HFFc6 (cell line): ENCODE measurements around the gene ST6GALNAC6. TPM values are rescaled to one million over a fixed set of nuclear protein-coding genes. Genes with fewer than 3 reads are reported as not detected.

ENCODE experiments used
- DNase-seq: peaks from one replicate; pipeline ENCODE4 v3.0.0-alpha.2; 2018
- H3K27ac Mint-ChIP-seq: 2 replicates; pipeline ENCODE4 v1.8.0; 2020; ENCODE audit warnings: mild to moderate bottlenecking, mixed read lengths
- H3K27me3 Mint-ChIP-seq: 2 replicates; pipeline ENCODE4 v1.8.0; 2021; ENCODE audit warnings: mild to moderate bottlenecking, moderate library complexity, mixed read lengths; ENCODE audit not compliant: insufficient read depth
- H3K36me3 Mint-ChIP-seq: 2 replicates; pipeline ENCODE4 v1.8.0; 2021; ENCODE audit warnings: low read depth, mixed read lengths
- H3K4me1 Mint-ChIP-seq: 2 replicates; pipeline ENCODE4 v1.8.0; 2020; ENCODE audit warnings: low read depth, mixed read lengths
- H3K4me3 Mint-ChIP-seq: 2 replicates; pipeline ENCODE4 v1.8.0; 2020; ENCODE audit warnings: mild to moderate bottlenecking, moderate library complexity, mixed read lengths
- H3K9me3 Mint-ChIP-seq: 2 replicates; pipeline ENCODE4 v1.8.0; 2020; ENCODE audit warnings: mild to moderate bottlenecking, mixed read lengths
- total RNA-seq, 6 experiments: library from RNA; stranded (reverse); fragmentation: NEBNext Ultra II Directional; extraction: Animal tissue kit (Norgen Biotek cat#: 25700); gene quantifications; 2 replicates in 1 of 6; 3 replicates in 5 of 6; pipeline ENCODE4 v1.2.3, GENCODE V29; 2021
- TF ChIP-seq, protein P1 (sequence below): fragments of 200-600 bp; sonication (generic); IDR thresholded peaks from 2 replicates; pipeline ENCODE4 v1.5.0; 2021; ENCODE audit warnings: antibody characterized with exemption, mild to moderate bottlenecking

ST6GALNAC6 gene
- total RNA-seq, 6 experiments from 2014 or later: 29.3 to 40.6 (median 34.2) TPM

DNA sequence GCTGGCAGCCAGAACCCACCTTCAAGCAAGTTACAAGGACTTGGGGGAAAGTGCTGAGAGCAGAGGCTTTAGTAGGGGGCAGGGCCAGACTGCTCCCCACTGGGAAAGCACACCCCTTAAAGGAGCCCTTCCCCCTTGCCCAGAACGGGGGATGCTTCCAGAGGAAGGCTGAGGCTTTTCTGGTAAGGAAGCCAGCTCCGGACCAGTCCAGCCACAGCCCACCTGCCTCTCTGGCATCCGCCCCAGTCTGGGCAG is 42.5 kb upstream of the ST6GALNAC6 start:
- H3K4me1 Mint-ChIP-seq: peaks cover 20% of the 10 kb centered on the region
- TF ChIP-seq, protein P1, sequence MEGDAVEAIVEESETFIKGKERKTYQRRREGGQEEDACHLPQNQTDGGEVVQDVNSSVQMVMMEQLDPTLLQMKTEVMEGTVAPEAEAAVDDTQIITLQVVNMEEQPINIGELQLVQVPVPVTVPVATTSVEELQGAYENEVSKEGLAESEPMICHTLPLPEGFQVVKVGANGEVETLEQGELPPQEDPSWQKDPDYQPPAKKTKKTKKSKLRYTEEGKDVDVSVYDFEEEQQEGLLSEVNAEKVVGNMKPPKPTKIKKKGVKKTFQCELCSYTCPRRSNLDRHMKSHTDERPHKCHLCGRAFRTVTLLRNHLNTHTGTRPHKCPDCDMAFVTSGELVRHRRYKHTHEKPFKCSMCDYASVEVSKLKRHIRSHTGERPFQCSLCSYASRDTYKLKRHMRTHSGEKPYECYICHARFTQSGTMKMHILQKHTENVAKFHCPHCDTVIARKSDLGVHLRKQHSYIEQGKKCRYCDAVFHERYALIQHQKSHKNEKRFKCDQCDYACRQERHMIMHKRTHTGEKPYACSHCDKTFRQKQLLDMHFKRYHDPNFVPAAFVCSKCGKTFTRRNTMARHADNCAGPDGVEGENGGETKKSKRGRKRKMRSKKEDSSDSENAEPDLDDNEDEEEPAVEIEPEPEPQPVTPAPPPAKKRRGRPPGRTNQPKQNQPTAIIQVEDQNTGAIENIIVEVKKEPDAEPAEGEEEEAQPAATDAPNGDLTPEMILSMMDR: no peak
- H3K27ac Mint-ChIP-seq: no peak overlapping the region

DNA sequence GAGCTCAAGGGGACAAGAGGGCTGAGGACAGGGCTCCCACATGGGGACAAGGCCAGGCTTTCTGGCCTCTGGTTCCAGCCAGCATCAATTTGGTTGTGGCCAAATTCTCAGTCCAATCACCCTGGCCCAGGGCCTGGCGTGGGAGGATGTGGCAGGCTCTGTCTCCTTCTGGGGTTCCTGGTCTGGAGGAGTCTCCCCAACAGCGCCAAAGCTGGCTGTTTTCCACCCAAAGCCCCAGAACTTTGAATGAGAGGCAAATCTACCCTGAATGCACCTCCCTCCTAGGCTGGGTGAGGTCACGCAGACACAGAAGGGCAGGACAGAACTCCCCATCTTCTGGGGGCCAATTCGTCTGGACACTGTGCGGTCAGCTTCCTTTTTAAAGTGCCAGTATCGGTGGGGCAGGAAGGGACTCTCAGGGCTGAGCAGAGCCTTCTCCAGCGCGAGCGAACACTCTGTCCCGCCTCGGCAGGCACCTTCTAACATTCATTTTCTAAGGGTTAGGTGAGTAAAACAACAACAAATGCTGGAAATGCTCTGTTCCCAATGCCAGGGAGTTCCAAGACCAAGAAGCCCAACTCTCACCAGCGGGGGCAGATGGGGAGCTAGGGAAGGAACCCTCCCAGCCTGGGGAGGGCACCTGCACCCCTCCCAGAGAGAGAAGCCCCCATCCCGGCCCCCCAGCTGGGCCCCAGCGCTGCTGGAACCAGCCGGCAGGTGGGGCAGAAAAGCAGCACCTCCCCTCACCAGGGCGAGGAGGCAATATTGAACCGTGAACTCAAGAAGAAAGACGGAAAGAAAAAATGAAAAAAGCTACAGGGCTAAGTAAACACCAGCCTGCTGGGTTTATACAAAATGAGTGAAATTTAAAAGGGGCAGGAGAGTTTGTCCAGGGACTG is 41.9 kb upstream of the ST6GALNAC6 start:
- no peak overlapping the region for H3K27ac Mint-ChIP-seq
- DNase-seq: no peak
- H3K4me1 Mint-ChIP-seq: peaks cover 26% of the 10 kb centered on the region
- no peaks in the 10 kb centered on the region for H3K9me3 Mint-ChIP-seq
- no peak overlapping the region for H3K4me3 Mint-ChIP-seq
- TF ChIP-seq, protein P1: peak; percentile 12; the same call in 1 of the 2 replicates
- peaks cover 1% of the 10 kb centered on the region for H3K36me3 Mint-ChIP-seq
- H3K27me3 Mint-ChIP-seq: peaks cover 6% of the 10 kb centered on the region

More for the DNA sequence above, 42.5 kb upstream of the ST6GALNAC6 start:
- Mint-ChIP-seq H3K27me3 (peaks cover 6% of the 10 kb centered on the region), H3K4me3 (no peak overlapping the region), H3K9me3 (no peaks in the 10 kb centered on the region), H3K36me3 (no peaks in the 10 kb centered on the region; the same call in 1 of the 2 replicates)
- DNase-seq: no peak

DNA sequence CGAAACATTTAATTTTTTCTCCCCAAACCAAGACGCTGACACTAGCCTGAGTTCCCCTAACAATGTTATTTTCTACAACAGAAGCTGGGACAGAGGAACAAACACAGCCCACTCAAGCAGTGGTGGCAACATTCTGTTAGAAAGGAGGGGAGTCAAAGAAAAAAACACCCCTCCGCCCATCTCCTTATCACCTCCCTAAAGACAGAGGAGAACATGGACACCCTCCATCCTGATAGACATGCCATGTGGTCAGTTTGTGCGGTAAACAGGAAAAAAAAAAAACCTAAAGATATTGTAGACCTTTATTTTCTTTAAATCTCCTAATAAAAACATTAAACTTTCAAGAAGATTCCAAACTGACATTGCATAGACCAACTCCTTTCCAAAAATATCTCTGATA is 41.2 kb upstream of the ST6GALNAC6 start:
- H3K4me3 Mint-ChIP-seq: no peak overlapping the region
- H3K36me3 Mint-ChIP-seq: peaks cover 9% of the 10 kb centered on the region
- TF ChIP-seq, protein P1: no peak
- H3K9me3 Mint-ChIP-seq: no peaks in the 10 kb centered on the region
- peaks cover 6% of the 10 kb centered on the region for H3K27me3 Mint-ChIP-seq
- no peak for DNase-seq
- peaks cover 33% of the 10 kb centered on the region for H3K4me1 Mint-ChIP-seq
- H3K27ac Mint-ChIP-seq: no peak overlapping the region

DNA sequence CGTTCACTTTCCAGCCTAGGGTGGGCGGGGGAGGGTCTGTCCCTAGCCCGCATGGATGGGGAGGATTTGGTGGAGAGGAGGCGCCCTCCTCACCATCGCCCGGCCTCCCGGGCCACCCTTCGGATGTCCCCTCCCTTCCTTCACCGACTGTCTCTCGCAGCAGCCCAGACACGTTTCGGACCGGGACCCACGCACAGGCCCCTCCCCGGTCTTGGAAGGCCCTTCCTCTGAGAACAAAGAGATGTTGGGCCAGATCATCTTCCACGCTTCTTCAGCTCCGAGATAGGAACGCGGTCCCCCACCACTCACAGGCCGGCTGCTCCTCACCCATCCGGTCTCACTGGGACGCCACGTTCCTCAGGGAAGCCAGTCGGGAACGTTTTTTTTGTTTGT is 38.9 kb upstream of the ST6GALNAC6 start:
- Mint-ChIP-seq H3K4me3 (no peak overlapping the region), H3K9me3 (no peaks in the 10 kb centered on the region), H3K27me3 (peaks cover 6% of the 10 kb centered on the region), H3K4me1 (peaks cover 41% of the 10 kb centered on the region), H3K36me3 (peaks cover 9% of the 10 kb centered on the region), H3K27ac (no peak overlapping the region; the same call in 1 of the 2 replicates)
- TF ChIP-seq, protein P1: no peak
- no peak for DNase-seq

DNA sequence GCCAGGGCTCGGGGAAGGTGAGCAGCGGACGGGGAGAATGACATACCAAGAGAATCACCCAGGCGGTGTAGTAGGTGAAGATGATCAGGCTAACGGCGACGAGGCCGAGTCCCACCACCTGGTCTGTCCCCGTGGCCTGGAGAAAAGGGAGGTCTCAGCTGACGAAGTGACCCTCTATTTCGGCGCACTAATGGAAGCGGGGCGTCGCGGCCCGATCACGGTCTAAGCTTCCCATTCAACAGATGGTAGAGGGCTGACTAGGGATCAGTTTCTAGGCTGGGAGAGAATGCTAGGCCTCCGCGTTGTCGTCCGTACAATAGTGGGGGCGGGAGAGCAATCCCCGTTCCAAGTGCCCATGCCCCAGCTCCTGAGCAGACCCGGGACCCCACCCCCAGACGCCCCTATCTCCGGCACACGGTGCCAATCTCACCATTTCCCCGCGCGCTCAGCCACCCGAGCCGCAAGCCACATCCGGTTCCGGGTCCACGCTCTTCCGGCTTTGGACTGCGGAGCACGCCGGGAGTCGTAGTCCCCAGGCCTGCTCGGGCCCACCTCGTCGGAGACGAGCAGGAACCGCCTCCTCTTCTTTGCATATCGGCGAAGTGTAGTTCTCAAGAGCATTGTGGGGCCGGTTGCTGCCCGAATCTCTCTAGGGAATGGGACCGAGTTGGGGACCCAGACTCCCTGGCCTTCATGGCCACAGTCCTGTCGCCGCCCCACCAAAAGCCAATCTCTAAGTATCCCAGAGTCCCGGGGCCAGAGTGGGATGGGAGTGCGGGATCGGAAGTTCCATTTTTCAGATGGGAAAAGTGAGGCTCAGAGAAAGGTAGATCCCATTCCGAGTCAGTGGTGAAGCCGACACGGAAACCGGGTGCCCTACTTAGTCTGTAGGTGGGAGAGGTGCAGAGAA is 38.2 kb upstream of the ST6GALNAC6 start, which contains the start of gene DPM2:
Gene DPM2, minus strand, starts transcription at position 467 of the 910 bp plus-strand sequence. Its CDS starts 34 bp downstream, at position 433.
- H3K9me3 Mint-ChIP-seq: no peaks in the 10 kb centered on the region
- H3K27me3 Mint-ChIP-seq: peaks cover 6% of the 10 kb centered on the region
- DNase-seq: peak; percentile 77
- peaks cover 15% of the 10 kb centered on the region for H3K36me3 Mint-ChIP-seq
- peak within 1 kb of the TSS; percentile 94 for H3K4me3 Mint-ChIP-seq
- TF ChIP-seq, protein P1: no peak
- peaks cover 43% of the 10 kb centered on the region for H3K4me1 Mint-ChIP-seq
- H3K27ac Mint-ChIP-seq: peak within 1 kb of the TSS; percentile 82
